ENCODE data around the gene KCNMA1.
"Not testable (repeated sequence)": the region's sequence is repeated elsewhere in the genome, so short reads cannot be mapped to it uniquely, and the experiment has no call there.

KCNMA1 gene

DNA sequence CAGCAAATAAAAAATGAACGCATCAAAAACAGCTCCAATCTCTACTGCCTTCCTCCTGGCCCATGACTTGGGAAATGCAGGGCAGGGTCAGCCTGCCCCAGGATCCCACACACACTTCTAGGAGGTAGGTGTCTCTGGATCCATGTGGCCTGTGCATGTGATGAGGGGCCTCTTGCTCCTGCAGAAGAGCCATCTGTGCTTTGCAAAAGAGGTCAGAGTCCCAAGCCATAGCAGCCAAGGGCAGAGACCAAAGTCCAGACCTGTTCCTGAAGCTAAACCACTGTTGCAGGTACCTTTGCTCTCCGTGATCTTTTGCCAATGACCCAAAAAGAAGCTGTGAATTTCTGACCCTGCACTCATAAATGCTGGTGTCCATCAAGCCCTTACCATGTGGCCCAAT, 57.1 kb downstream of the KCNMA1 start:
- no peak for FAIRE-seq

DNA sequence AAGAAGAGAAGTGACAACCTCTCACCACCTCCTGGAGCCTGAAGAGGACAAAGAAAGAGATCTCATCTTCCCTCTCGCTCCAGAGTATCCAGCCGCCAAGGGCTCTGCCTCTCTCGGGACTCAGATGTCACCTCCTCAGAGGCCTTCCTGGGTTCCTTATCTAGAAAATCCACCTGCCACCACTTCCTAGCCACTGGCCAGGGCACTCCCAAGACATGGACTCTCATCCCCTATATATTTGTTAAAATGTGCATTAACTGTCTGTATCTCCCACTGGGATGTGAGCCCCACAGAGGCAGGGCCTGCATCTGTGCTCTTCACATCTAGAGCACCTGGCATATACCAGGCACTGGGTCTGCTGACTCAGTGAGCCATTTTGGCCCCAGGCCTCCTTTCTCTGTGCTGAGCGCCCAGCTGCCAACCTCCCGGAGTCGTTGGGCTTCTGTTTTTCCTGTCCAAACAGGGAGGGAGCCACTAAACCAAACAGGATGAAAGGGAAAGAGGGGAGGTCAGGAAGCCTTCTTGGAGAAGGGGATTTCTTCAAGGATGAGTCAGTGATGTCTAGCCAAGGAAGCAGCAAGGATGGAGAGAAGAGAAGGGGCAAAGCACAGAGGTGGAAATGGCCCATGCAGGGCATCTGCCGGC, 58.9 kb downstream of the KCNMA1 start:
- FAIRE-seq, result no peak

DNA sequence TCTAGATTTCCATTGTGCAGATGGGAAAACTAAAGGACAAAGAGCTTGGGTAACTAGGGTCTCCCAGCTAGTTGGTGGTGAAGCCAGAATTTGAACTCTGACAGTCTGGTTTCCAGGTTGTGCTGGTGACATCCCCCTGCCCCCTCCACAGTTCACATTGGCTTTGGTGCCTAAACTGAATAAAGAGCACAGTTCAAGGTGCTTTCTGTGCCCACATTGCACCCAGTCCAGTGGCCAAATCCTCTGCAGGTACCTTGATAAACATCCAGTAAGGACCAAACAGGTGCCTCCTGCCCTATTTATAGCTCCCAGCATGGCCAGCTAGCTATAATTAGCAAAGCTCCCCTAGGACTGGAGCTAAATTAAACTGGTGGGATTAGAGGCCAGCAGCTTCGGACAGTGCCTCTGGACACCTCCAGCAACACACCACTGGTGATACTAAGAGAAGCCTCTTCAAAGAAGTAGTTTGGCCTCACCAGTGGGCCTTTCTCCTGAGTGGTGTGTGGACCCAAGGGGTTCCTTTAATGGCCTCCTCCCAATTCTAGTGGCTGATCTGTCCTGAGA, 59.9 kb downstream of the KCNMA1 start:
- FAIRE-seq, result no peak

DNA sequence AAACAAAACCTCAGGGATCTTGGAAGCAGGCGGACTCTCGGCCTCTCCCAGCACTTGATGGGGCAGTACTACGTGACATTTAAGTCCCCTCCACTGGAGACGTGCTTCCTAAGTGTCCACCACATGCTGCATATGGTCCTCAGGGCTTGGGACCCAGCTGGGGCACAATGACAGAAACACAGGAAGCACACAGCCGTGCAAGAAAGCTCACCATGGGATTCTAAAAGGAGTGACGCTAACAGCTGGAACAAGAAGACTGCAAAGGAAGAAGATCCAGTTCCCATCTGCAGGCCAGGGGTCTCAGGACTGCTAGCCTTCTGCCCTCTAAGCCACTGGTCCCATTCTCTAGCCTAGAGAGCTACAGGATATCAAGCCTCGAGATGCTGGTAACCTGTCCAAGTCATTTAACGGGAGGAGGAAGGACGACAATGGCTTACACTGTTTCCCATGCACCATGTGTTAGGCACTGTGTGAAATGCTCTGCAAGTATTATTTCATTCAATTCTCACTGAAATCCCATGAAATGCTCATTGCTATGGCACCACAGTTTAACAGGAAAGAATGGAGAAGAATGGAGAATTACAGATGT, 61.1 kb downstream of the KCNMA1 start:
- no peak for FAIRE-seq

DNA sequence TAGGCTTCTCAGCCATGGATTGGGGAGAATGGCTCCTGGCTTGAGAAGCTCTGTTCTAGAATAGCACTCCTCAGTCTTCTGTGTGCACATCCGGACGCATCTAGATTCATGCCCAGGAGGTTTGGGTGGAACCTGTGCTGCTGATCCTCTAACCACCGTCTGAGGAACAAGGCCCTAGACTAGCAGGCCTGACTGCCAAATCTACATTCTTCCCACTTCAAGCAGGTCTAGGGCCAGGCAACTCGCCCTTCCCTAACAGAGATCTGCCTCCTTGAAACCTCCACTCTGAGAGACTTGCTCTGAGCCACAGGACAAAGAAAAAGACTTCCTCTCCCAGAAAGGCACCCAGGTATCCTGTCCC, 61.6 kb downstream of the KCNMA1 start:
- no peak for FAIRE-seq

DNA sequence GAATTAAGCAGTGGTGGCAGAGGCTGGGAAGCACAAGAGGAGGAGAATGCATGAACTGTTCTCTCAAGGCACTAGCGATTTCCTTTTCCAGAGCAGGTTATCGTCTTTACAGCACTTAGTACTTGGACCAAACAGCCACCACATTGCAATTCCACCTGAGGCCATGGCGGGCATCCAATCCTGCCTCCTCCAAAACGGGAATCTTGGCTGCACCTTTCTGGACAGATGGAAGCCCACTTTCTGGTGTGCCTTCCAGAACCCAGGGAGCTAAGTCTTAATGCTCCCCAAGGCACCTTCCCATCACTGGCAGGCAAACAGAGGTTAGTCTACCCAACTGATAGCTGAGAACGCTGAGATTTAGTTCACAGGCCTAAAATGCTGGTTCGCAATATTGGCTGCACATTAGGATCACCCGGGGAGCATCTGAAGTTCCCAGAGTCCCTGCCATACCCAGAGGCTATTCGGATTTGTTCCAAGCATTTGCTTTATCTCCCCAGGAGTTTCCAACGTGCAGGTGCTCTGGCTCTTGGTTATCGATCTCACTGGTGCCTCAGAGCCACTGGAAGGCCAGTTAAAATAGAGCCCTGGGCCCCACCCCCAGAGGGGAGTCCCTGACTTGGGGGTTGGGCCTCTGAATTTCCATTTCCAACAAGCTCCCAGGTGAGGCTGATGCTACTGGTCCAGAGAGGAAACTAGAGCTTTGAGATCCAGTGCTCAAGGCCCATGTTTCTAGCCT, 62.2 kb downstream of the KCNMA1 start:
- FAIRE-seq, result no peak

DNA sequence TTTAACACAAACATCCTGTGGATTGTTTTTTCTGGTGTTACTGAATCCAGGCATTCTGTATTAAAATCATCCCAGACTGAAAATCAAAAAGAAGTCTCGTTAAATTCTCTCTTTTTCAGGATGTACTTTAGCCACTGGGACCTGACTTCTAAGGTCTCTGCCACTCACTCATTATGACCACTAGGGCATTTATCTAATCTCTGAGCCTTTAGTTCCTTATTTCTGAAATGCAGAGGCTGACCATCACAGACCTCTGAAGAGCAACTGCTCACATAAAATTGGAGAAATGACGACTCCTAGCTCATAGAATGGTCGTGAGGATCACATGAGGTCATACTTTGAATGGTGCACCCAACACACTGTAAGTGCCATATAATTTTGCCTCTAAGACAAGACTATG, 63.2 kb downstream of the KCNMA1 start:
- no peak for FAIRE-seq

DNA sequence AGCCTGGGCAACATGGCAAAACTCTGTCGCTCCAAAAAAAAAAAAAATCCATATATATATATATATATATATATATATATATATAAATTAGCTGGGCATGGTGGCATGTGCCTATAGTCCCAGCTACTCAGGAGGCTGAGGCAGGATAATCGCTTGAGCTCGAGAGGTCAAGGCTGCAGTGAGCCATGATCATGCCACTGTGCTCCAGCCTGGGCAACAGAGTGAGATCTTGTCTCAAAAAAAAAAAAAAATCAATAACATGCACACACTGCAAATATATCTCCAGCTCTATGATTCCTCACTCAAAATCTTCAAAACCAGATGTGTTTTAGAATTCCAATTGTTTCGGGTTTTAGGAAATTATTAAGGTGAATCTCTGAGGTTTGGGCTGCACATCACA, 65.1 kb downstream of the KCNMA1 start:
- FAIRE-seq, result not testable (repeated sequence)

DNA sequence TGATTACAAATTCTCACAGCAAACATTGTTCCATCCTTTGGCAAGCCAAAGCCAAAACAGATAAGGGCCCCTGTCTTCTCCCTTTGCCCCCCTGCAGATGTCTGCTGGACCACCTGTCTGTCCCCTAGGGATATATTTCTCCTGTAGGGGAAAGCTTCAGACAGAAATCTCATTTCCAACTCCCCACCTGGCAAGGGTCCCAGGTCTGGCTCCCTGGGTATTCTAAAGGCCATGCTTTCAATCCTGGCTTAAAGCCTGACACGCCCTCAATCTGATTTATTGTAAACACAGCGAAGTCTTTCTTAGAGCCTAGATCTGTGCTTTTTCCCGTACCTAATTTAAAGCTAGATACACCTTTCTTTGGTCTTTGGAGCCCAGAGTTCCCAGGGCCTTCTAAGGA, 66.1 kb downstream of the KCNMA1 start:
- FAIRE-seq, result no peak

DNA sequence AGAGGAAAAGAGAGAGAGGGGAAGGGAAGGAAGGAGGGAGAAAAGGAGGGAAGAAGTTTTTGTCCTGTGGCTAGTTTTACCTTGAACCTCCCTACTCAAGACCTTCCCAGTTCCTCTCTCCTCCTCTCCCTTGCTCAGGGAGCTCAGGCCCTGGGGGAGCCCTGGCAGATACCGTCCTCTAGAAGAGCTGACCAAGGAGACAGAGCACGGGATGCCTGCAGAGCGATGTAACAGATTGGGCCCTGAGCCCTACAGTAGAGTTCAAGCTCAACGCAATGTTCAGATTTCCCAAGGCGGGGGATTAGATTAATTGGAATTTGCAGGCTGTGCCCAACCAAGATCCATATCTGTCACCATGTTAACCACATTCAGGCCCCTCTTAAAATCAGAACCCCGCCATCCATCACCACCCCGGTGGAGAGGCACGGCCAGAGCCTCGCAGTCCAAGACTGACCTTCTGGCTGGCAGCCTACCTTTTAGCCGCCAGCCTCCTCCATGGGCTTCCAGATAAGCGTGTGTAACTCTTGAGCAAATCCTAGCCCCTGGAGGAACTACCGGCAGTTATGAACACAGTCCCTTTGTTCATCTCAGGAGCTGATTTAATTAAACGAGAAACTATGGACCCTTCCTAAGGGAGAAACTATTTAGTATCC, 70.6 kb downstream of the KCNMA1 start:
- FAIRE-seq, result no peak

DNA sequence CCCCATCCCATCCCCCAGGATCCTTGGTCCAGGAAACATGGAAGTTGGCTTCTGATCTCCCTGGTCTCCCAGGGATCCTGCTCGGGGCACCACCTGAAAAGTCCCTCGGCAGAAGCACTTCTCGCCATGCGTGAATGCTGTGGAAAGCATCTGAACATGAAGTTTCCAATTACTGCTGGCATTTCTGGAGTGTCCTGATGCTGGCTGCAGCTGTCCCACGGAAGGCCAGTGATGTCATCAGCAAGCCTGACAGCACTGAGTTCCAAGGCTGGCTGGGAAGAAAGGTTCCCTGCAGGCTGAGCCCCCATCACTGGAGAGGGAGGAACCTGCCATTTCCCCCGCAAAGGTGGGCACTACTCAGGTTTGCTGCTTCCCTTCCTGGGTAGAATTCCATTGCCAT, 71.4 kb downstream of the KCNMA1 start:
- FAIRE-seq, result no peak

DNA sequence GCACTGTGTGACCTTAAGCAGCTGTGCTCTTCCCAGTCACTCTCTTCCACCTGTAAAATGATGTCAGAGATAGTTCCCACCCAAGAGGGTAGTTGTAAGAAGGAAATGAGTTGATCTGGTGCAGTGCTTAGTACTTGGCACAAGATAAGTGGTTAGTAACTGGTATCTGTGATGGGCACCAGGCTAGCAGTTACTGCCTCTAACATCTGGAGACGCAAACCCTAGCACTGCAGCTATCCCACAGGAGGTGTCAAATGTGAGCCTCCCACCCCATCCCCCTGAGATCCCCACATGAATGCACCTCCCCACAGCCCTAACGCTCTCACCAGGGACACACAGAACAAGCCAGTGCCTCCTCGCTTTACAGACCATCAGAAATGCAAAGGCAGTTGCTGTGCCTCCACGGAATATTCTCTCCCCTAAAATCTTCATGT, 72.0 kb downstream of the KCNMA1 start:
- FAIRE-seq, result no peak

DNA sequence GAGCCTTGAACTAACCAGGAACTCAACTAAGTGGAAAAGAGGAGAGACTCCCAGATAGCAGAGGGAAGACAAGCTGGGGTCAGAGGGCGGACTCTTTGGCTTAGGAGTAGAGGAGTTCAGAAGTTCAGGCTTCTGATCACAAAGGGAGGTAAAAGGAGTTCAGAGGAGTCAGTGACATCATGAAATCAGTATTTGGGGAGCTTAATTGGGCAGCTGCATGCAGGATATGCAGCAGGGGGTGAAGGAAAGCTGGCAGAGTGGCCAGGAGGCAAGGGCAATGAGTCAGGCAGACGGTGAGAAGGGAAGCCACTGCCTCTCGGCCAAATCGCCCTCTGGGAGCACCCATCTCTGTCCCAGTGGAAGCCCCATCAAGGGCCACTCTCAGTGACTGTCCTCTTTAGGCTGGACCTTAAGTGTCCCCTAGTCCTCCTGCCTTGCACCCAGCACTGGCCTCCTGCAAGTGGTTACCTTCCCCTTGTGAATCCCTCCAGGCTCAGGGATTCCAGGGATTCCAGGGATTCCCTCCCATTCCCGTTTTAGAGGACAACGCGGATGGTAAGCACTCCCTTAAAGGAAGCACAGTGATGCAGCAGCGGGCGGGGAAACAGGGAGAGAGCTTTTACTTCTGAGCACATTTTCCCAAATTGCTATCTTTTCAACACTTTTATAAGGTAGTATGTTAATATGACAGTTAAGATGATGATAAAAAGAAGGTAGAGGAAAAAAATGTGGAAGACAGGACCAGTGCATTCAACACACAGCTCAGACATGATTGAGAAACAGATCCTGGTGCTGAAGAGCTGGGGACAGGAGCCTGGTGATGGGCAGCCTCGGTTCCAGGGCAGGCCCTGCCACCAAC, 72.6 kb downstream of the KCNMA1 start:
- no peak for FAIRE-seq

DNA sequence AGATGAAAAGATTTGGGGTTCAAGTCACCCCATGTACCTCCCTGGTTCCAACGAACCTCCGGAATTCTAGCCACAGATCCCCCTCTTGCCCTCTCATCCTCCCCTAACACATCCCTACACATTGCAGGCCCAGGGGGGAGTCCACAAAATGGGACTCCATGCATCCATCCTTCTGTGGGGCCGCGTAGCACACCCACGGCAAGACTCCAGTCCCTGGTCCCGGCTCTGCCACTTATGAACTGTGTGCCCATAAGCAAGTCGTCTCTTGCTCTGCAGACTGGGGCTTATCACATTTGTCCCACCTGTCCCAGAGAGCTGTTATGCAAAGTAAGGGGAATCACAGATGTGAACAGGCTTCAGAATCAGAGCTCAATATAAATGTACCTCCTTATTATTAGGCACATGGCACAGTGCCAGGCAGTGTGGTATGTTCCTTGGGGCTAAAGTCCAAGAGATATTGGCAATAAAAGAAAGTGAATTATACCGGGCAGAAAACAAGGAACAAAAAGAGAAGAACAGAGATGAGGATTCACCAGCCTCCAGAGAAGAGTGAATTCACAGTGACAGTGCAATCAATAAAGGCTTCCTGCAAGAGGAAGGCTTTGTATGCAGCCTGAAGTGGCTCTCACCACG, 73.9 kb downstream of the KCNMA1 start:
- FAIRE-seq, result no peak

DNA sequence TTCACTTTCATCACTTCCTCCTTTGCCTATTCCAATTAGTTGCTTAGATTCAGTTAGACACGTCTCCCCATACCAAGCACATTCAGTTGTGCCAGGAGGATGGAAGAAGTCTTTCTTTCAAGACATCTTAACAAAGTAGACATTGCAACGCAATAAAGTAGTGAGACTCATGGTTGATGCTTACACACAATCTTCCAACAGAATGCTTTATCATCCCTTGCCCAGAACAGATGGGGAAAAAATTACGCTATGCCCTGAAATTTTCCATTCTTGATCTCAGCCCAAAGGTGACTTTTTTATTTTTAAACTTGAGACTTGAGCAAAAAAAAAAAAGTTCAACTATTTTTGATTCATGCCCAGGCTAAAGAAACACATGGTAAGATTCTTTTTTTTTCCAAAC, 74.9 kb downstream of the KCNMA1 start:
- no peak for FAIRE-seq

DNA sequence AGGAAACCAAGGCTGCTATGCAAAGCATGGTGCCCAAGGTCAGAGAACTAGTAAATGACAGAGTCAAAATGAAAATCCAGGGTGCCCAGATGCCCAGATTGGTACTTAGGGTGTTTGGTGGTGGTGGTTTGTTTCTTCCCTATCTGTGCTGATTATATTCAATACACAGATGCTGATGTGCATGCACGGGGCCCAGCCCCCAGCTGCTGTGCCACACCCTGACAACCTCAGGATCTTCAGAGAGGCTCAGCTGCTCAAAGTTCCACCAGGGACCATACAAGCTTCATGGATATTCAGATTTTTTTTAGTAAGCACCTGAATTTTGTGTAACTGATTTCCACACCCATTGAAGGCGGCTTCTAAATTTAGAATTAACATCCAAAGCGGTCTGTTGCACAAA, 75.6 kb downstream of the KCNMA1 start:
- no peak for FAIRE-seq

DNA sequence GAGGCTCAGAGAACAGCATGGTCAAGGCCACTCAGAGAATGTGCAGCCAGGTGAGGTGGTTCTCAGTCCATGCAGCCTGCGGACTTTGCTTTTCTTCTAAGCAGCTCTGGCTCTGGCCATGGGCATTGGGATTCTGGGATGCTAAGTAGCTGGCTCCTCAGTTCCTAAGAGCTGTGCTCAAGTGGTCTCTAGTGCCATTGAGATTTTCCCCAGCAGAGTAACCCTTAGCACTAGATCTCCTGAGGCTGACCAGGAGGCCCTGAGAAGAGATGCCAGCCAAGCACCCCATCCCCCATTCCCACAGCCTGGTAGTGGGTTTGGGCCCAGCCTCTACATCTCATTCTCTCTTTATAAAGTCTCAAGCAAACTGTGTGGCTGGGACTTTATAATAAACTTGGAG, 77.1 kb downstream of the KCNMA1 start:
- FAIRE-seq, result no peak

DNA sequence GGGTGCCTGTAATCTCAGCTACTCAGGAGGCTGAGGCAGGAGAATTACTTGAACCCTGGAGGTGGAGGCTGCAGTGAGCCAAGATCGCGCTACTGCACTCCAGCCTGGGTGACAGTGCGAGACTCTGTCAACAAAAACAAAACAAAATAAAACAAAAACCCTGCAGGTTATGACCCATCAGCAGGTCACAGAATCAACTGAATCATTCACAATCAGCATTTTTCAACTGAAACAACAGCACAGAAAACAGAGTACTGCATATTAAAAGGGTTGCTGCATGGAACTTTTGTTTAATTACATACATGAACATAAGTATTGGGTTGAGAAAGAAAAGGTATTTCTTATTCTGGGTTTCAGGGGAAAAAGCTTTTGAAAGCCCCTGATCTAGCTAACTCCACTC, 77.6 kb downstream of the KCNMA1 start:
- FAIRE-seq, result no peak

DNA sequence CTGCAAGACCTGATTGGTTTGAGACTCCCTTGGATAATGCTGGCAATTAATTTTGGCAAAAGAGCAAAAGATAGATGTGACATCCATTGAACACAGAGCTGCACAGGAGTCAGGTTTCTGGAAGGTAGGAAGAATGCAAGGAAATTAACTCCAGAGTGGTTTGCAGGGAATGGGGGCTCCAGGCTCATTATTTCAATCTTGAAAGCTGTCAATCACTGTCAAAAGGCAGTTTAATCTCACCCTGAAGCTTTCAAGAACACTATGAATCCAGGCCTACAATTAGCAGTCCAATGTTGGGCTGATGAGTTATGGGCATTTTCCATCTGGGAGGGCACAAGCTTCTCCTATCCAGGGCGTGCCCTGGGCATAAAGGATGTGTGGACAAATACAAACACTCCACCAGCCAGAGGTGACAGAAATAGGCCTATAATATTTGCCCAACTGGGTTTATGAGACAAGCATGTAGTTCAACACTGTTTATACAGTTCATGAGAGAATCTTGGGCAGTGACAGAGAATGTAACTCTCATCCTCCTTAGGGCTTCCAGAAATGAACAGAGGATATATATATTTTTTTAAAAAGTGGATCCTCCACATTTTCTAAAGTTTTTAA, 80.5 kb downstream of the KCNMA1 start:
- no peak for FAIRE-seq

DNA sequence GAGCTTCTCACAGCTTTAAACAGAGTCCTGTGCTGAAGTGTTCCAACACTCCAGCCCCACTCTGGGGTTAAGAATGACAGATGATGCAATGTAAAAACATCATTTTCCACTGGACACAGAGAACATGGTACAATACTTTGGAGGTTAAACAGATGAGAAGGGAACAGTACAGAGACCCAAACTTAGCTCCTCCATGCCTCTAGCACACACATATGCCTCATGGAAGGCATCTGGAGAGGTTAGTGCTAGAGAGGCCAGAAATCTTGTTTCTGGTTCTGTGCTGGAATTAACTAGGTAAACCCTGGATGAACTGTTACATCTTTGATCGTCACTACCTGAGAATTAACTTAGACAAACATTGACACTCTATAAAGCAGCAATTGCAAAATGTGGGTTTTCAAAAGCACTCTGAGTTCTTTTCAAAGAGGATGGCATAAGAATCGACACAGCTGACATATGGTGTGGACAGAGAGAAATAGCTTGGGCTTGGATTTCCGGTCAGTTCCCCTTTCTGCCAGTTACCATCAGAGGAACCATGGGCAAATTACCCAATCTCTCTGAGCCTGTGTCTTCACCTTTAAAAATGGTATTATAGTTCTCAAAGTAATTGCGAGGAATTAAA, 81.9 kb downstream of the KCNMA1 start:
- no peak for FAIRE-seq

DNA sequence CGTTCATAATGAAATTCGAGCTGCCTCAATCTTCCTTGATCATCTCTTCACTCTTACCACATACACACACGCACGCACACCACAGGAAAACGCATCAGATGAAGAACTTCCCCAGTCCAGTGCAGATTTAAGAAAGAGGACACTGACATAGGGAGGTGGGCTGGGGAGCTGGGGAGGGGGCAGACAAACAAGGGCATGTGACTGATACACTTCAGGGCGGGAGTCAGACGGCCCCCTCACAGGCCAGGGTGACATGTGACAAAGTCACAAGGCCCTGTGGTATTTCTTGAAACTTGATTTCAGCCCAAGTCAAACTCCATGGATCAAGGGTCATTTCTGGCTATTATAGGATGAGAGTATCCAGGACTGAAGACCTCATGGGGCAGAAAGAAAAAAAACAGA, 82.6 kb downstream of the KCNMA1 start:
- FAIRE-seq, result no peak

Measured in colon (tissue), 2 donors.